Measurements from ENCODE around the gene LTB4R.

The LTB4R gene

GRCh38 chr14:24325041-24325530, 13.8 kb downstream of the LTB4R start:
- no peak for DNase-seq

GRCh38 chr14:24325963-24326362, 14.7 kb downstream of the LTB4R start:
- DNase-seq: no peak

DNA sequence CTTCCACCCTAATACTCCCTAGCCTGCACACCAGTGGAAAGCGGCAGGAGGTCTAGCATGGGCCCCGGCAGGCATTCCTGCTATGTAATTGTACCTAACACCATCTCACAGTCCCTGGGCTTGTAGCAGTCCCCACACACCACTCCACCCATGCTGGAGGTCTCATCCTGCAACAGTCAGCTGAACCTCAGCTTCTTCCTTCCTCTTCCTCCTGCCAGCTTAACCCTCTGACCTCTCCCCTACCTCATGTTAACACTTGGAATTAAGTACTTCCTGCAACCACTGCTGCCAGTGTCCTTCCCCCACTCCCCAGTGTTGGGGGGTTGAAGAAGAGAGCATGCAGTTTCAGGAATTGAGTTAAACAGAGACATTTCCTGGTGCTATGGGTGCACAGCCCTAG, 16.0 kb downstream of the LTB4R start:
- no peak for DNase-seq

DNA sequence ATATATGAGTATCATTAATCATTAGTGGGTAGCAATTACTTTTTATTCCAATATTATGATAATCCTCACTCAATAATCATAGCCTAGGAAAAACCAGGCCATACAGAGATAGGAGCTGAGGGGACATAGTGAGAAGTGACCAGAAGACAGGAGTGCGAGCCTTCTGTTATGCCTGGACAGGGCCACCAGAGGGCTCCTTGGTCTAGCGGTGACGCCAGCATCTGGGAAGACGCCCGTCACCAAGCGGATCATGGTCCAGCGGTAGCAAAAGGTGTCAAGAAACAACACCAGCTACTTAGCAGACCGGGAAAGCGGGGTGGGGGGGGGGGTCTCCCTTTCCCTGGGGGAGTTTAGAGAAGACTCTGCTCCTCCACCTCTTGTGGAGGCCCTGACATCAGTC, 16.6 kb downstream of the LTB4R start:
- DNase-seq: peak; percentile 36

GRCh38 chr14:24329073-24329663, 17.9 kb downstream of the LTB4R start:
- no peak for DNase-seq

DNA sequence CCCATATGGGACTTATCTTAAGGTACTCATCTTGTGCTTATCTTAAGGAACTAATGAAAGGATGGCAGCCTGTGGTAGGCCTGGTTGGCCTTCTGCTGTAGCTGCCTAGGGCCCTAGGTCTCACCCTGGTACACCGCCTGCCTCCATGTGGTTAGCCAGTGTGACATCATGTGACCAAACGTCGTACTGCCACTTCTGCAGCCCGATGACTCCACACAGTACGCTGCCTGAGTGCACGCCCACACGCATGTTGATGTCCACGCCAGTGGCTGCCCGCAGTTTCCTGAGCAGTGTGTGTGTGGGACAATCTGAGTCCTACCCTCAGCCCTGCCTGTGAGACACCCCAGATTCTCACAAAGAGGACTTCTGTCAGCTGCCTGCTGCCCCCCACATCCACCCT, 18.4 kb downstream of the LTB4R start:
- peak; percentile 69 for DNase-seq

DNA sequence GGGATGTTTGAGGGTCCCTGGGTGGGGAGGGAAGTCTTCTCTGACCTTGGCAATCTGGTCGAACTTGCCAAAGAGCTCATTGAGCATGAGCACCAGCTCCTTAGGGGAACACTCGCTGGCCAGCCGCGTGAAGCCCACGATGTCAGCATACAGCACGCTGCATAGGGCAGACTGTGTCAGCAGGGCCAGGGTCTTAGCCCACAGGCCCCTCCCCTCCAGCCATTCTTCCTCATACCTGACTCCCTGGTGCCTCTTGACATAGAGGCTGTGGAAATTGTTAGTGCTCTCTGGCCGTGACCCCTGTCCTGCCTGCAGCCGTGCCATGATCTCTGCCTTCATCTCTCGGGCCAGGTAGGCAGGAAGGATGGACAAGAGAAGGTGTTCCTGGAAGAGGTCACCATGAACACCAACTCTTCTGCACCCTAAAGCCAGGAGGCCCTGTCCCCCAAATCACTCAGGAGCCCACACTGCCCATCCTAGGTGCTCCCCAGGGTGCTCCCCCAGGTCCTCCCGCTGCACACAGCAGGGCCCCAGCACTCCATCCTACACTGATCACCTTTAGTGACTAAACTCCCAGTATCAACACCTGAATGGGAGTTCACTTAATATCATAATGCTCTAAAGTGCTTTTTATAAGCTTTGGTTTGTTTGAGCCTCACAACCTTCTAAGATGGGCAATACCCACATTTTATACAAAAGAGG, 19.8 kb downstream of the LTB4R start:
- DNase-seq: no peak

DNA sequence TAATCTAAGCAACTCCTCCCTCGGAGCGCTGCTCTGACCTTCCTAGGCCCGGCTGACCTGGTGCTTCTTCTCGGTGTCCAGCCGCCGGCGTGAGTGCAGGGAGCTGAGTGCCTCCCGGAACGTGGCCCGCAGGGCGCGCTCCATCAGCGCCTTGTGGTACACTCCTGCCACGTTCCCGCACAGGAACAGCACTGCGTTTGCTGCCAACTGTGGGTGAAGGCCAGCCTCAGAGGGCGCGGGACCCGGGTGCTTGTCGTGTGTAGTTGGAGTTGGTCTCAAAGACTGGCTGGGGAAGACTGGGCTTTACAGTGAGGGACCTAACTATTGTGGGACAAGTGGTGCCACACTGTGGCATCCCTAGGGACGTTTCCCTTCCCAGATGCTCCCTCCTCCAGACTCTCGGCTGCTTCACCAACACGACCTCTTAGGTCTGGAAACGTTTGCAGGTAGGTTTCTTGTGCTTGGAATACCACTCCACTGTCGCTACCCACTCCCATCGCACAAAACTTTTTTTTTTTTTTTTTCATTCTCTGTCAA, 20.5 kb downstream of the LTB4R start:
- no peak for DNase-seq

DNA sequence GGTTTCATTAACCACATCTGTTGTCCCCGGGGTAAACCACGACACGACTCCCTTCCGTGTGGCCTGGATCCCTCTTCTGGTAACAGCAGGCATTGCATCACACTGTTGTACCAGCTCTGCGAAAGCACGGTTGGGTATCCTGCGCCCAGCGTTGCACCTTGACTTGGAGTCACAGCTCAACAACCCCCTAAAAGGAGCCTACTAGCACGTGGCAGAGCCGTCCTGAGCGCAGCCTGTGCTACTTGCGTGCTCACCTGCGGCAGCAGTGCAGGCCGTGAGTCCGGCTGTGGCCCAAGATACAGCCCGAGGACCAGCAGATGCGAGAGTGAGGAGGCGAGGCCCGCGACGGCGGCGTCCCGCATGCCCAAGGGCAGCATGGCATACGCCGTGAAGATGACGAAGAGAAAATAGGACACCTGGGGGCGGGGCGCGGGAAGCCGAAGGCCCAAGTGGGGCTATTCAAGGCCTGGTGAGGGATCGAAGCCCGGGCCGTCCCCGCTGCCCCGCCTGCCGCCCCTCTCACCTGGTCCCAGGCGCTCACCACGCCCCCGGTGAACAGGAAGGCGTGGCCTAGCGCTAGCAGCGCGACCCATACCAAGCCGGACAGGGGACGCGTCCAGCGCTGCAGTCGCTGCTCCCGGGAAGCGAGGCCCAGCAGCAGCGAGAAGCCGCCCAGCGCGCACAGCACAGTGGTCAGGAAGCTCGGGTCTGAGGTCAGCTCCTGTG, 21.1 kb downstream of the LTB4R start:
- DNase-seq: peak; percentile 86

DNA sequence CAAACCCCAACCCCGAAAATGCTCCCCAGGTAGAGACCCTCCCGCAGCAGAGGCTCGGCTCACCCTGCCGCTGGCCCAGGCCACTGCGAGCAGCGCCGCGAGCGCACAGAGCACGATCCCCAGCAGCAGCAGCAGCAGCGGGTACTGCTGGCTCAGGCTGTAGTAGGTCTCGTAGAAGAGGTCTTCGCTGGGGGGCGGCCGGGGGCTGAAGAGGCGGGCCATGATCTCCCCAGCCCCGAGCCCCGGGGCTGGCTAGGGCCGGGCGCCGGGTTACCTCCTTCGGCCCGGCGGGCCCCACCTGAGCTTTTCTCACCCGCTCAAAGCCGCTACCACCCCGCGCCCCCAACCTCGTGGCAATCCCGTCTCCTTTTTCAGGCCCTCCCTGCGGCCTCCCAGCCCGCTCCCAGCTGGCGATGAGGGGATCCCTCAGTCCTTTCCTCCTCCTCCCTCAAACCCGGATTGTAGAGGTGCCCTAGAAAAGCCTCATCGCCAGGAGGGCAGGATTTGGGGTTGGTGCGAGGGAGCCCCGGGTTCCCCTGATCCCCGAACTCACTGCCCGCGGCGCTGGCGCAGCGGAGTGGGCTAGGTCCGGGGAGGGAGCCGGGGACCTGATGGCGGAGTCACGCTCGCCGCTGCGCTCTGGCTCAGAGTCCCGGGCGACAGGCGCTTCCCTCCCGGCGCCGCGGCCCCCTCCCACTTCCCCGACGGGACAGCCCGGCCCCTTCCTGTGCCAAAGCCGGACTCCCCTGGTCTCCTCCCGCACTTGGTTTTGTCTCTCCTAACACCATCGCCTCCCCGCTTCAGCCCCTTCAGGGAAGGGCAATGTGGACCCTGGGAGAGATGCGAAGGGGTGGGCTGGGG, 23.4 kb downstream of the LTB4R start, which contains the start of gene ADCY4:
Gene ADCY4, minus strand, starts transcription at position 641 of the 861 bp plus-strand sequence. Its CDS starts 419 bp downstream, at position 222.
- peak; percentile 21 for DNase-seq

GRCh38 chr14:24335461-24336171, 24.3 kb downstream of the LTB4R start:
- no peak for DNase-seq

DNA sequence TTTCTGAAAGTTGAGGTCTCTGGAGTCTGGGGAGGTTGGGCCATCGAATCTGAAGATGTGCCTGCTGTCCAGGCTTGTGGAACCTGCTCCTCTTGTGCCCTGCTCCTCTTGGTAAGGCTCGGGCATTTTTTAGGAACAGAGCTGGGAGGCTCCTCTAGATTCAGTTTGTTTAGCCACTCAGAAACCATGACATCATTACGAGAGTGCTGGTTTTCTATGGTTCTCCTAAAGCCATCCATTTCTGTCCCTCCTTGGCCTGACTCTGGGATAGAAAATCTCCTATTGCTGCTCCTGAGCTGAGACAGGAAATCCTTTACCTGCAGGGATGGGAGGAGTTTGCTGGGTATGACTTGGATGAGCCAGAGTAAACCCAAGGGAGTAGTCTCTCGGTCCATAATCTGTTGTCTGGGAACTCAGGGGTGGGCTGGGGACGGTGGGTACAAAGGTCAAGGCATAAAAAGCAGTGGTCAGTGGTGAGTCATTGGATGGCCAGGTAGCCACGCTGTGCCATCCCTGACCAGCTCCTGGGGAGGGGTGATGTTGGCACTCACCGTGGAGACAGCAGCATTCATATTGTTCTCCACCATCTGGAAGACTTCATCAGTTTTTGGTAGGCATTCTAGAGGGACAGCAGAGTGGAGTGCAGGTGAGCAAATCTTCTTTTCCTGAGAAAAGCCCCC, 26.0 kb downstream of the LTB4R start:
- no peak for DNase-seq

- DNase-seq: no peak
Observed at GRCh38 chr14:24337824-24338175, 26.5 kb downstream of the LTB4R start.

GRCh38 chr14:24338843-24339242, 27.5 kb downstream of the LTB4R start:
- DNase-seq: no peak

GRCh38 chr14:24339284-24340151, 28.2 kb downstream of the LTB4R start, which contains the start of gene RIPK3:
RIPK3 (minus strand) TSS chr14:24339991; CDS start chr14:24339826, 165 bp downstream.
- peak; percentile 75 for DNase-seq

GRCh38 chr14:24340606-24341005, 29.3 kb downstream of the LTB4R start:
- DNase-seq: no peak

GRCh38 chr14:24342889-24343288, 31.6 kb downstream of the LTB4R start:
- no peak for DNase-seq

DNA sequence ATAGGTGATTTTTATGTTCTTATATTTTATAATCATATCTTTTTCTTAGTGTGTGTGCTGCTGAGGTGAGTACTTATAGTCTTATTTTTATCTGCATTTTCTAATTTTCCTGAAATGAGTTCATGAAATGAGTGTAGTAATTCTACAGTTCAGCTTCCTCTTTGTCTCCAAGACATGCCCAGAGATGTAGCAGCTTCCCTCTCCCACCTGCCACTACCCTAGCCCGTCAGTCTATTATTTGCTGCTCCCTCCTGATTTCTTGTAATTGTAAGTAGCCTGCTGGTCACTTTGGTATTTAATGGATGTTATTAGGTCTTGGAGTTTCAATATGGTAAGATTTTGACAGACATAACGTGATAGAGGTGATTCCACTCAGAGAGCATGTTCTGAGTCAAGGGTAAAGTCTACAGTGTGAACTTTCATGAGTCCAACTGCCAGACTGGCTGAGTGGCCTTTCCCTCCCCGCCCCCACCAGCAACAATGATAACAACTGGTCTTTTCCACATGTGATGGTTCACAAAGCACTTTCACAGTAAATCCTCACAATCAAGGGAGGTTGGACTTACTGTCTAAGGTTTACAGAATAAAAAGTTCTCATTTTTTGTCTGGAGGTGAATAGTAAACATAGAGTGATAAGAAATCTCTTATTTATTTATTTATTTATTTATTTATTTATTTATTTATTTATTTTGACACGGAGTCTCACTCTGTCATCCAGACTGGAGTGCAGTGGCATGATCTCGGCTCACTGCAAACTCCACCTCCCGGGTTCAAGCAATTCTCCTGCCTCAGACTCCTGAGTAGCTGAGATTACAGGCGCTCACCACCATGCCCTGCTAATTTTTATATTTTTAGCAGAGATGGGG, 32.7 kb downstream of the LTB4R start:
- no peak for DNase-seq

DNA sequence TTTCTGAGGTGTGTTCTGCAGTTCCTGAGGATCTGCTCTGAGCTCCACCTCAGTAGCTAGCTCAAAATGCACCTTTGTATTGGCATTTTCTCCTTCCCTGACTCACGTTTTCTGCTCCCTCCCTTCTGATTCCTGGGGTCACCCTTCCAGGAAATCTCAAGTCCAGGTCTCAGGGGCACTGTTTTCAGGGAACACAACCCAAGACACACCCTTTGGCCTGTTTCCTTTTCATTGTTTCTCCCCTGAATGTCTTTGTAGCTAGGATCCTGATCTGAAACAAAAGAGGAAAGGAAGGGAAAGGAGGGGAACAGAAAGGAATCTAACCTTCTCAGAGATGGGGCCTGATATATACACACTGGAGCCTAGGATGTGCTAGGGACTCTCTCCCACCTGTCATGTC, 35.8 kb downstream of the LTB4R start:
- no peak for DNase-seq
